Measurements from ENCODE around the gene GPX6.

The GPX6 gene

GRCh38 chr6:28543651-28544610 lies 28.3 kb upstream of the GPX6 start:
- no peaks in the 10 kb centered on the region for H3K4me1 ChIP-seq (ENCODE audit: control insufficient read depth, insufficient read depth, low read length)
- no peak overlapping the region for H3K9ac ChIP-seq (ENCODE audit: low read length in 2 of 2)
- H3K36me3 ChIP-seq (ENCODE audit: control insufficient read depth in 2 of 2, insufficient read depth in 2 of 2, low read length in 2 of 2): no peaks in the 10 kb centered on the region
- peak overlapping the region in 1 of 2 donors; percentile 16 for H3K4me3 ChIP-seq (ENCODE audit: low read length in 2 of 2)
- H3K27me3 ChIP-seq (ENCODE audit: control insufficient read depth in 1 of 2, insufficient read depth in 2 of 2, low read length in 2 of 2): peaks cover 5 to 6% of the 10 kb centered on the region in 2 donors
- H3K27ac ChIP-seq (ENCODE audit: low read length): no peak overlapping the region
- peaks cover 0 to 6% of the 10 kb centered on the region in 2 donors for H3K9me3 ChIP-seq (ENCODE audit: control insufficient read depth in 2 of 2, low read length in 2 of 2)

DNA sequence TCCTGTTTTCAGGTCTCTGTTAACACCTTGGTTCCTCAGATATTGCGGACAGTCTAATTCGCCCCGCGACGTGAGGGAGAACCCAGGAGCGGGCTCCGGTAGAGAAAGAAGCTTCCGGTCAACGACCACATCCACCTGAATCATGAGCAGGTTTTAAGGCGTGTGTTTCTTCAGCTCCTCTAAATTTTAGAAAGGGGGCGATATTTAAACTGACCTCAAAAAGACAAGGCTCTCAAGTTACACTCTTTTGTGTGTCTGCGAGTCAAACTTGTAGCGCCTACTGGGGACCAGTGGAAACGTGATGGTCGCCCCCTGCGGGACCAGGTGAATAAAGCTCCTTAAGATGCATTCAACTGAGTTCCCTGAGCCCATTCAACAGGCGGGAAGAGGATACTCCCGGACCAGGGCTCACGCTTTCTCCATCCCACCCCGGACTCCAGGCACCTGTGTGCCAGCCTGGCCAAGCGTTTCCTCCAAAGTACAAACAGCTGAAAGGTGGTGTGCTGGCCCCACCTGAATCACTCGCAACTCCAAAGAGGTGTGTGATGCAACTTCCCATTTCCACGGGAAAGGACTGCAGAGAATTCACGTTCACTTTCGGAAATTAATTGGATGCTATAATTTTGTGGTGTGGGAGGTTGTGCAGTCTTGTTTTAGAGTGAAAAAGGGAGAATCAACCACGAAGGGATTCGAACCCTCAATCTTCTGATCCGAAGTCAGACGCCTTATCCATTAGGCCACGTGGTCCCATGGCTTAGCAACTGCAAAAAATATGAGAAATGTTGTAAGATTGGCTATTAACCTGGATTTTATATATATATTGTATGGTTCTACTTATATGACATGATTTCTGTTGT lies 27.1 kb upstream of the GPX6 start:
- peaks cover 0 to 6% of the 10 kb centered on the region in 2 donors for H3K9me3 ChIP-seq (ENCODE audit: control insufficient read depth in 2 of 2, low read length in 2 of 2)
- no peak overlapping the region for H3K9ac ChIP-seq (ENCODE audit: low read length in 2 of 2)
- H3K36me3 ChIP-seq (ENCODE audit: control insufficient read depth in 2 of 2, insufficient read depth in 2 of 2, low read length in 2 of 2): no peaks in the 10 kb centered on the region
- H3K27me3 ChIP-seq (ENCODE audit: control insufficient read depth in 1 of 2, insufficient read depth in 2 of 2, low read length in 2 of 2): peaks cover 9 to 10% of the 10 kb centered on the region in 2 donors
- H3K27ac ChIP-seq (ENCODE audit: low read length): no peak overlapping the region
- no peaks in the 10 kb centered on the region for H3K4me1 ChIP-seq (ENCODE audit: control insufficient read depth, insufficient read depth, low read length)
- peak overlapping the region in 1 of 2 donors; percentile 1 for H3K4me3 ChIP-seq (ENCODE audit: low read length in 2 of 2)

- no peaks in the 10 kb centered on the region for H3K36me3 ChIP-seq (ENCODE audit: control insufficient read depth in 2 of 2, insufficient read depth in 2 of 2, low read length in 2 of 2)
- no peak overlapping the region for H3K4me3 ChIP-seq (ENCODE audit: low read length in 2 of 2)
- no peak overlapping the region for H3K9ac ChIP-seq (ENCODE audit: low read length in 2 of 2)
- peaks cover 0 to 6% of the 10 kb centered on the region in 2 donors for H3K9me3 ChIP-seq (ENCODE audit: control insufficient read depth in 2 of 2, low read length in 2 of 2)
- no peaks in the 10 kb centered on the region for H3K4me1 ChIP-seq (ENCODE audit: control insufficient read depth, insufficient read depth, low read length)
- peaks cover 11 to 12% of the 10 kb centered on the region in 2 donors for H3K27me3 ChIP-seq (ENCODE audit: control insufficient read depth in 1 of 2, insufficient read depth in 2 of 2, low read length in 2 of 2)
- H3K27ac ChIP-seq (ENCODE audit: low read length): no peak overlapping the region
Measured at GRCh38 chr6:28541996-28542395, 26.4 kb upstream of the GPX6 start.

- H3K36me3 ChIP-seq (ENCODE audit: control insufficient read depth in 2 of 2, insufficient read depth in 2 of 2, low read length in 2 of 2): no peaks in the 10 kb centered on the region
- peaks cover 15 to 20% of the 10 kb centered on the region in 2 donors for H3K27me3 ChIP-seq (ENCODE audit: control insufficient read depth in 1 of 2, insufficient read depth in 2 of 2, low read length in 2 of 2)
- H3K9ac ChIP-seq (ENCODE audit: low read length in 2 of 2): no peak overlapping the region
- peaks cover 1 to 4% of the 10 kb centered on the region in 2 donors for H3K9me3 ChIP-seq (ENCODE audit: control insufficient read depth in 2 of 2, low read length in 2 of 2)
- no peak overlapping the region for H3K4me3 ChIP-seq (ENCODE audit: low read length in 2 of 2)
- no peaks in the 10 kb centered on the region for H3K4me1 ChIP-seq (ENCODE audit: control insufficient read depth, insufficient read depth, low read length)
- no peak overlapping the region for H3K27ac ChIP-seq (ENCODE audit: low read length)
Measured at GRCh38 chr6:28537509-28538140, 22.0 kb upstream of the GPX6 start.

- H3K4me1 ChIP-seq (ENCODE audit: control insufficient read depth, insufficient read depth, low read length): no peaks in the 10 kb centered on the region
- peaks cover 12 to 18% of the 10 kb centered on the region in 2 donors for H3K27me3 ChIP-seq (ENCODE audit: control insufficient read depth in 1 of 2, insufficient read depth in 2 of 2, low read length in 2 of 2)
- no peaks in the 10 kb centered on the region for H3K36me3 ChIP-seq (ENCODE audit: control insufficient read depth in 2 of 2, insufficient read depth in 2 of 2, low read length in 2 of 2)
- H3K4me3 ChIP-seq (ENCODE audit: low read length in 2 of 2): no peak overlapping the region
- no peak overlapping the region for H3K9ac ChIP-seq (ENCODE audit: low read length in 2 of 2)
- H3K9me3 ChIP-seq (ENCODE audit: control insufficient read depth in 2 of 2, low read length in 2 of 2): peaks cover 0 to 4% of the 10 kb centered on the region in 2 donors
- no peak overlapping the region for H3K27ac ChIP-seq (ENCODE audit: low read length)
Measured at GRCh38 chr6:28537065-28537464, 21.5 kb upstream of the GPX6 start.

- Histone ChIP-seq H3K36me3 (ENCODE audit: control insufficient read depth in 2 of 2, insufficient read depth in 2 of 2, low read length in 2 of 2) (no peaks in the 10 kb centered on the region), H3K4me3 (ENCODE audit: low read length in 2 of 2) (no peak overlapping the region), H3K27ac (ENCODE audit: low read length) (no peak overlapping the region), H3K9me3 (ENCODE audit: control insufficient read depth in 2 of 2, low read length in 2 of 2) (peaks cover 0 to 4% of the 10 kb centered on the region in 2 donors), H3K9ac (ENCODE audit: low read length in 2 of 2) (no peak overlapping the region), H3K27me3 (ENCODE audit: control insufficient read depth in 1 of 2, insufficient read depth in 2 of 2, low read length in 2 of 2) (peaks cover 12 to 20% of the 10 kb centered on the region in 2 donors), H3K4me1 (ENCODE audit: control insufficient read depth, insufficient read depth, low read length) (no peaks in the 10 kb centered on the region)
Measured at GRCh38 chr6:28534875-28535274, 19.3 kb upstream of the GPX6 start.

GRCh38 chr6:28534306-28534705 lies 18.7 kb upstream of the GPX6 start:
- H3K27me3 ChIP-seq (ENCODE audit: control insufficient read depth in 1 of 2, insufficient read depth in 2 of 2, low read length in 2 of 2): peaks cover 12 to 21% of the 10 kb centered on the region in 2 donors
- no peak overlapping the region for H3K27ac ChIP-seq (ENCODE audit: low read length)
- H3K4me1 ChIP-seq (ENCODE audit: control insufficient read depth, insufficient read depth, low read length): no peaks in the 10 kb centered on the region
- no peaks in the 10 kb centered on the region for H3K36me3 ChIP-seq (ENCODE audit: control insufficient read depth in 2 of 2, insufficient read depth in 2 of 2, low read length in 2 of 2)
- H3K4me3 ChIP-seq (ENCODE audit: low read length in 2 of 2): no peak overlapping the region
- no peak overlapping the region for H3K9ac ChIP-seq (ENCODE audit: low read length in 2 of 2)
- H3K9me3 ChIP-seq (ENCODE audit: control insufficient read depth in 2 of 2, low read length in 2 of 2): peaks cover 0 to 4% of the 10 kb centered on the region in 2 donors

- Histone ChIP-seq H3K9ac (ENCODE audit: low read length in 2 of 2) (no peak overlapping the region), H3K4me1 (ENCODE audit: control insufficient read depth, insufficient read depth, low read length) (no peaks in the 10 kb centered on the region), H3K36me3 (ENCODE audit: control insufficient read depth in 2 of 2, insufficient read depth in 2 of 2, low read length in 2 of 2) (no peaks in the 10 kb centered on the region), H3K4me3 (ENCODE audit: low read length in 2 of 2) (no peak overlapping the region), H3K27me3 (ENCODE audit: control insufficient read depth in 1 of 2, insufficient read depth in 2 of 2, low read length in 2 of 2) (peaks cover 11 to 14% of the 10 kb centered on the region in 2 donors), H3K27ac (ENCODE audit: low read length) (no peak overlapping the region), H3K9me3 (ENCODE audit: control insufficient read depth in 2 of 2, low read length in 2 of 2) (peaks cover 0 to 4% of the 10 kb centered on the region in 2 donors)
Measured at GRCh38 chr6:28531479-28532128, 16.0 kb upstream of the GPX6 start.

DNA sequence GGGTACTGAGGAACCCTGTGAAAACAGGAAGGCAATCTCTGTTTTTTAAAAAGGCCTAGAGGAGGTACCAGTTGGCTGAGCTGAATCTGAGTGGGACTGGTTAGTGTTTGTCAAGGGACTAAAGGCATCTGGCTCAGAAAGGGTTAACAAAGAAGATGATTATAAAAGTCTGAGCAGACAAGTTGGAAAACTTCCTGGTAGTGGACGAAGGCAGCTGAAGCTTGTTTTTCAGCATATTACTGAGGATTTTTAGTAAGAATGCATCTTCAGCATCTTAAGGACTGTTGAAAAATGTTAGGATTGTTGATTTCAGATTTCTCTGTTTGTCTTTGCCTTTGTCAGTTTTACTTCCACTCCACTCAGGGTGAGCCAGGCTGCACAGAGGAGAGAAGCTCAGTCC lies 15.2 kb upstream of the GPX6 start:
- H3K27me3 ChIP-seq (ENCODE audit: control insufficient read depth in 1 of 2, insufficient read depth in 2 of 2, low read length in 2 of 2): peaks cover 6 to 14% of the 10 kb centered on the region in 2 donors
- no peaks in the 10 kb centered on the region for H3K4me1 ChIP-seq (ENCODE audit: control insufficient read depth, insufficient read depth, low read length)
- no peak overlapping the region for H3K4me3 ChIP-seq (ENCODE audit: low read length in 2 of 2)
- no peak overlapping the region for H3K9ac ChIP-seq (ENCODE audit: low read length in 2 of 2)
- no peaks in the 10 kb centered on the region for H3K36me3 ChIP-seq (ENCODE audit: control insufficient read depth in 2 of 2, insufficient read depth in 2 of 2, low read length in 2 of 2)
- H3K9me3 ChIP-seq (ENCODE audit: control insufficient read depth in 2 of 2, low read length in 2 of 2): peaks cover 0 to 4% of the 10 kb centered on the region in 2 donors
- no peak overlapping the region for H3K27ac ChIP-seq (ENCODE audit: low read length)

GRCh38 chr6:28525496-28526039 lies 10.0 kb upstream of the GPX6 start, which contains the start of gene GPX5:
Gene GPX5, plus strand, starts transcription at chr6:28525881. Its CDS starts 133 bp downstream, at chr6:28526014.
- Histone ChIP-seq H3K4me1 (ENCODE audit: control insufficient read depth, insufficient read depth, low read length) (no peaks in the 10 kb centered on the region), H3K36me3 (ENCODE audit: control insufficient read depth in 2 of 2, insufficient read depth in 2 of 2, low read length in 2 of 2) (no peaks in the 10 kb centered on the region), H3K27me3 (ENCODE audit: control insufficient read depth in 1 of 2, insufficient read depth in 2 of 2, low read length in 2 of 2) (peaks cover 6 to 7% of the 10 kb centered on the region in 2 donors), H3K27ac (ENCODE audit: low read length) (no peak within 1 kb of the TSS), H3K9ac (ENCODE audit: low read length in 2 of 2) (no peak within 1 kb of the TSS), H3K9me3 (ENCODE audit: control insufficient read depth in 2 of 2, low read length in 2 of 2) (no peaks in the 10 kb centered on the region), H3K4me3 (ENCODE audit: low read length in 2 of 2) (no peak within 1 kb of the TSS)

Data from stomach smooth muscle (tissue), 2 donors.